Neural progenitor cell (in vitro differentiated cells): ENCODE results near the gene GDF10. TPM values are rescaled to one million over a fixed set of nuclear protein-coding genes. Genes with fewer than 3 reads are reported as not detected.

Source experiments
- DNase-seq: peaks from one replicate; pipeline ENCODE4 v3.0.0-alpha.2; 2016; ENCODE audit warnings: low spot score
- H2AFZ ChIP-seq: fragments of 200-600 bp; sonication (generic); replicated peaks from 2 replicates; pipeline ENCODE4 v1.6.1; 2016; ENCODE audit warnings: antibody characterized with exemption
- H3F3A ChIP-seq: fragments of 200-600 bp; sonication (generic); 2 replicates; pipeline ENCODE4 v1.6.1; 2016; ENCODE audit warnings: antibody characterized with exemption, low read depth
- H3K27ac ChIP-seq: fragments of 200-600 bp; sonication (generic); 2 replicates; pipeline ENCODE4 v1.5.1; 2016; ENCODE audit warnings: mild to moderate bottlenecking
- H3K27me3 ChIP-seq: fragments of 200-600 bp; sonication (generic); 2 replicates; pipeline ENCODE4 v1.6.1; 2016; ENCODE audit warnings: mild to moderate bottlenecking, moderate library complexity
- H3K36me3 ChIP-seq: fragments of 200-600 bp; sonication (generic); 2 replicates; pipeline ENCODE4 v1.5.1; 2016
- H3K4me1 ChIP-seq: fragments of 200-600 bp; sonication (generic); 2 replicates; pipeline ENCODE4 v1.6.1; 2016; ENCODE audit warnings: mixed run types
- H3K4me2 ChIP-seq: fragments of 200-600 bp; sonication (generic); 2 replicates; pipeline ENCODE4 v1.6.1; 2016
- H3K4me3 ChIP-seq: fragments of 200-600 bp; sonication (generic); 2 replicates; pipeline ENCODE4 v1.5.1; 2016
- H3K79me2 ChIP-seq: fragments of 200-600 bp; sonication (generic); 2 replicates; pipeline ENCODE4 v1.6.1; 2016; ENCODE audit warnings: low read depth
- H3K9ac ChIP-seq: fragments of 200-600 bp; sonication (generic); 2 replicates; pipeline ENCODE4 v1.6.1; 2016
- H3K9me3 ChIP-seq: fragments of 200-600 bp; sonication (generic); 2 replicates; pipeline ENCODE4 v1.5.1; 2016; ENCODE audit warnings: low read depth
- H4K20me1 ChIP-seq: fragments of 200-600 bp; sonication (generic); 2 replicates; pipeline ENCODE4 v1.6.1; 2016; ENCODE audit warnings: low read depth
- H3K27ac Mint-ChIP-seq: 3 replicates; pipeline ENCODE4 v1.8.0; 2021; ENCODE audit warnings: mixed read lengths
- H3K27me3 Mint-ChIP-seq: 2 replicates; pipeline ENCODE4 v1.8.0; 2022; ENCODE audit warnings: low read depth, mild to moderate bottlenecking, inconsistent platforms, moderate library complexity, mixed read lengths; ENCODE audit not compliant: insufficient read depth
- H3K36me3 Mint-ChIP-seq: 3 replicates; pipeline ENCODE4 v1.8.0; 2021; ENCODE audit warnings: mixed read lengths
- H3K4me1 Mint-ChIP-seq: 3 replicates; pipeline ENCODE4 v1.8.0; 2021; ENCODE audit warnings: mixed read lengths
- H3K4me3 Mint-ChIP-seq: 3 replicates; pipeline ENCODE4 v1.8.0; 2021; ENCODE audit warnings: mild to moderate bottlenecking, moderate library complexity, mixed read lengths
- H3K9me3 Mint-ChIP-seq: 3 replicates; pipeline ENCODE4 v1.8.0; 2020; ENCODE audit warnings: mixed read lengths
- CTCF ChIP-seq: fragments of 200-600 bp; sonication (generic); IDR thresholded peaks from 2 replicates; pipeline ENCODE4 v1.5.1; 2017; ENCODE audit warnings: antibody characterized with exemption, mild to moderate bottlenecking
- EZH2 ChIP-seq: fragments of 200-600 bp; sonication (generic); IDR thresholded peaks from 2 replicates; pipeline ENCODE4 v1.6.1; 2017; ENCODE audit warnings: antibody characterized with exemption, mild to moderate bottlenecking, moderate library complexity
- EZH2phosphoT487 ChIP-seq: fragments of 200-600 bp; sonication (generic); IDR thresholded peaks from 2 replicates; pipeline ENCODE4 v1.6.1; 2017; ENCODE audit warnings: antibody characterized with exemption
- total RNA-seq: library from RNA; depleted of rRNA; stranded (reverse); fragments of >200 nt; gene quantifications from 2 replicates; pipeline ENCODE4 v1.2.3, GENCODE V29; 2015; ENCODE audit warnings: low replicate concordance

Gene GDF10
- total RNA-seq, 1 donor from 2014 or later, result 0.28 TPM

GRCh38 chr10:47255866-47256265 is 44.1 kb upstream of the GDF10 start:
- no peaks in the 10 kb centered on the region for H3K9me3 ChIP-seq
- no peak overlapping the region for H3K4me3 ChIP-seq
- H3K27ac ChIP-seq, result no peak overlapping the region
- DNase-seq, result no peak
- H3F3A ChIP-seq, result no peaks in the 10 kb centered on the region
- Mint-ChIP-seq H3K9me3 (no peaks in the 10 kb centered on the region), H3K27me3 (peaks cover 12% of the 10 kb centered on the region), H3K4me1 (peaks cover 23% of the 10 kb centered on the region), H3K4me3 (no peak overlapping the region), H3K27ac (no peak overlapping the region), H3K36me3 (peaks cover 2% of the 10 kb centered on the region)
- H3K4me2 ChIP-seq, result no peak overlapping the region
- no peak overlapping the region for H2AFZ ChIP-seq
- no peaks in the 10 kb centered on the region for H3K4me1 ChIP-seq
- TF ChIP-seq EZH2phosphoT487 (no peak), CTCF (no peak), EZH2 (no peak)
- H3K27me3 ChIP-seq, result no peaks in the 10 kb centered on the region
- no peaks in the 10 kb centered on the region for H3K79me2 ChIP-seq
- no peaks in the 10 kb centered on the region for H3K36me3 ChIP-seq
- no peaks in the 10 kb centered on the region for H4K20me1 ChIP-seq
- no peak overlapping the region for H3K9ac ChIP-seq

DNA sequence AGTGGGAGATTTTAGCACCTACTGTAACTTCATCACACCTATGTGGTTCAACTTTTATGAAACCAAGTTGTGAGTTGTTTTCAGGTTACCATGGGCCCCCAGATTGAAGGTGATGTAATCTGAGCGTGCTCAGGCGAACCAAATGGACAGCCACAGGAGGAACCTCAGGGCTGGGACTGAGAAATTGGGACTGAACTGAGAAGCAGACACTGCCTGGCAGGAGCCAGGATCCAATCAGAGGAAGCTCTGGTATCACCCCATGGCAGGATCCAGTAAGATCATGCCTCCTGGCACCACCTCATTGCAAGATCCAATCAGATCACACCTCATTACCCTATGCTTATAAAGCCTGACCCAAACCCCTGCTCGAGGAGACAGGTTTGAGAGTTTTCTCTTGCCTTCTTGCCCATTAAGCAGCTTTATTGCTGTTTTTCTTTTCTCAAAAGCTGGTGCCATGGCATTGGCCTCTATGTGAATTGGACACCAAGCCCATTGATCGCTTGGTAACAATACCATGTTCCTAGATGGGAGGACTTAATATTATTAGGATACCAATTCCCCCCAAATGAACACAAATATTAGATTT is 43.2 kb upstream of the GDF10 start:
- peaks cover 2% of the 10 kb centered on the region for H3K36me3 Mint-ChIP-seq
- H3K27ac Mint-ChIP-seq, result no peak overlapping the region
- no peak for DNase-seq
- Histone ChIP-seq H3K27ac (no peak overlapping the region), H3F3A (no peaks in the 10 kb centered on the region), H3K4me3 (no peak overlapping the region), H3K4me1 (no peaks in the 10 kb centered on the region), H3K79me2 (no peaks in the 10 kb centered on the region), H3K36me3 (no peaks in the 10 kb centered on the region), H3K9me3 (no peaks in the 10 kb centered on the region), H4K20me1 (no peaks in the 10 kb centered on the region), H3K9ac (no peak overlapping the region), H3K4me2 (no peak overlapping the region), H2AFZ (no peak overlapping the region), H3K27me3 (no peaks in the 10 kb centered on the region)
- H3K27me3 Mint-ChIP-seq, result peaks cover 14% of the 10 kb centered on the region
- H3K4me3 Mint-ChIP-seq, result no peak overlapping the region
- H3K9me3 Mint-ChIP-seq, result no peaks in the 10 kb centered on the region
- peaks cover 31% of the 10 kb centered on the region for H3K4me1 Mint-ChIP-seq
- TF ChIP-seq EZH2phosphoT487 (no peak), EZH2 (no peak), CTCF (no peak)

- Mint-ChIP-seq H3K9me3 (no peaks in the 10 kb centered on the region), H3K4me3 (no peak overlapping the region), H3K27ac (no peak overlapping the region), H3K4me1 (peaks cover 31% of the 10 kb centered on the region), H3K27me3 (peaks cover 10% of the 10 kb centered on the region), H3K36me3 (peaks cover 2% of the 10 kb centered on the region)
- Histone ChIP-seq H4K20me1 (no peaks in the 10 kb centered on the region), H3K4me1 (no peaks in the 10 kb centered on the region), H2AFZ (no peak overlapping the region), H3K4me2 (no peak overlapping the region), H3F3A (no peaks in the 10 kb centered on the region), H3K27me3 (no peaks in the 10 kb centered on the region), H3K4me3 (no peak overlapping the region), H3K36me3 (no peaks in the 10 kb centered on the region), H3K27ac (no peak overlapping the region), H3K79me2 (no peaks in the 10 kb centered on the region), H3K9me3 (no peaks in the 10 kb centered on the region), H3K9ac (no peak overlapping the region)
- no peak for DNase-seq
- TF ChIP-seq EZH2phosphoT487 (no peak), CTCF (no peak), EZH2 (no peak)
Observed at GRCh38 chr10:47257396-47258120, 42.4 kb upstream of the GDF10 start.
